Stimulated activated CD8-positive, alpha-beta memory T cell treated with anti-CD3 and anti-CD28 coated beads, Interleukin-4, amount 100 ng/mL, for 48 hours (primary cell): ENCODE results near the gene NDUFS3.

Experiments used
- DNase-seq: peaks from one replicate; pipeline ENCODE4 v3.0.0-alpha.2; 2020

NDUFS3 gene

DNA sequence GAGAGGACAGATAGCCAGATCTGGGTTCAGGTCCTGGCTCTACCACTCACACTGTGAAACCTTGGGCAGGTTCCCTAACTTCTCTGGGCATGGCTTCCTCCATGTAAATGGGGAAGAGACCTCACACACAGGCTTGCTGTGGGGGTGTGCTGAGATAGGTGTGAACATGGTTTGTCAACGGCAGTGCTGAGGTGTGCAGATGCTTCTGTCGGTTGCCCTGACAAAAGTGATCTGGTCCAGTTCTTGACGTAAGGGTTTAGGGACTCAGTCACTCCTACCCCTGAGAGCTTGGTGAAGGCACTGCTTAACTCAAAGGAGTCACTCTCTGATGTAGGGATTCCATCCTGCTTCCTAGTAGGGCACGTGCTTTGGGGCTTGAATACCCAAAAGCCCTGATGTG lies 13.4 kb downstream of the NDUFS3 start:
- DNase-seq = no peak

DNA sequence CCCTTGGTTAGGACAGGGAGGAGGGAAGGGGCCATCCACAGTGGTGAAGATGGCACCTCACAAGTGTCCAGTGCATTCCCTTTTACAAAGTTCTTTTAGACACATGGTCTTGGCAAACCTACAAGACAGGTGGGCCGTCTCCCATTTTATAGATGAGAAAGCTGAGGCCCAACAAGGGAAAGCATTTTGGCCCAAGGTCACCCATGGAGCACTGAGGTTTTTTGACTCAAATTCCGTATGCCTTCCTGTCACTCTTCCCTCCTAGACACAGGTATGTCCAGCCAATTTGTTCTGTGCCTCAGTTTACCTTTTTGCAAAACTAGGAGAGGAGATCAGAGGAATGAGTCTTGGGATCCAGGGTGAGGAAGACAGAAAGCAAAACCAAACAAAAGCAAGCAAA lies 14.1 kb downstream of the NDUFS3 start:
- DNase-seq = no peak

GRCh38 chr11:47593492-47593933 lies 14.6 kb downstream of the NDUFS3 start:
- no peak for DNase-seq

GRCh38 chr11:47593934-47594855 lies 15.3 kb downstream of the NDUFS3 start, which contains the start of gene C1QTNF4:
C1QTNF4 (minus strand) TSS chr11:47594411; CDS start chr11:47590810, 3,601 bp downstream.
- no peak for DNase-seq

- DNase-seq = no peak
Observed at GRCh38 chr11:47595029-47595428, 16.2 kb downstream of the NDUFS3 start.

DNA sequence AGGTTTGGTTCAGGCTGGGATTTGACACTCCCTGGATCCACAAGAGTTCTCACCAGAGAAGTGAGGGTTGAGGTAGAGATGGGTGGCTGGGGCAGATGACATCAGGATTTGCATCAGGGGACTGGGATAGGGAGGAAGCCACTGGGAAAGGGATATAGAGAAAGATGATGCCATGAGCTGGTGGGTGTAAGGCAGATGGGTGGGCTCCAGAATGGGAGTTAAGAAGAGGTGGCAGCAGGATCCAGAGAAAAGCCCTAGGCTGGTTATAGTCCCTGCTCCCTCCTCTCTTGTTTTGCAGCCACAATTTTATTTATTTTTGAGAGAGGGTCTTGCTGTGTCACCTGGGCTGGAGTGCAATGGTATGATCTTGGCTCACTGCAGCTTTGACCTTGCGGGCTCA lies 17.1 kb downstream of the NDUFS3 start:
- DNase-seq = no peak

DNA sequence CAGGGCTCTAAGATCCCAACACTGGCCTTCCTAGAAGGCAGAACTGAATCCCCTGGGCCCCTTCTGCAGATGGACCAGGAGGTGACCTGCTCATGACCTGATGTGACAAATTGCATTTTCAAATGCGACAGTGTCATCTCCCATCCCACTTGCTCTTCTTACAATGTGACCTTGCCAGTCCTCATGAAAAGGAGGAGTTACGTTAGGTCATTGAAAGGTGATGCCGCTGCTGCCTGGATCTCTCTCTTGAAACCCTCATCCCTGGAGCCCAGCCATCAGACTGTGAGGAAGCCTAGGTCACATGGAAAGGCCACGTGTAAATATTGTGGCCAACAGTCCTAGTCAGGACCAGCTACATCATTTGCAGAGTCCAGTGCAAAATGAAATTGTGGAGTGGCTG lies 21.0 kb downstream of the NDUFS3 start:
- no peak for DNase-seq

DNA sequence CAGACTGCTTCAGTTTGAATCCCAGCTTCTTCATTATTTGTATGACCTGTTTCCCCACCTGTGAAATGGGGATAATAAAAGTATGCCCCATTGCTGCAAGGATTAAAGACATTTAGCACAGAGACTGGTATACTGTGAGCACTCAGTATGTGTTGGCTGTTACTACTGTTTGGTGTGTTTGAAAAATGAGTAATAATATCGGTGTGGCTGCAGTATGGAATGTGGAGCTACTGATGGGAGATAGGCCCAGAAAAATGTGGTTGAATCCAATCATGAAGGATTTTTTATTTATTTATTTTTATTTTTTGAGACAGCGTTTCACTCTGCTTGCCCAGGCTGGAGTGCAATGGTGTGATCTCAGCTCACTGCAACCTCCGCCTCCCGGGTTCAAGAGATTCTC lies 24.4 kb downstream of the NDUFS3 start:
- DNase-seq = no peak

GRCh38 chr11:47605921-47606320 lies 27.0 kb downstream of the NDUFS3 start:
- no peak for DNase-seq

DNA sequence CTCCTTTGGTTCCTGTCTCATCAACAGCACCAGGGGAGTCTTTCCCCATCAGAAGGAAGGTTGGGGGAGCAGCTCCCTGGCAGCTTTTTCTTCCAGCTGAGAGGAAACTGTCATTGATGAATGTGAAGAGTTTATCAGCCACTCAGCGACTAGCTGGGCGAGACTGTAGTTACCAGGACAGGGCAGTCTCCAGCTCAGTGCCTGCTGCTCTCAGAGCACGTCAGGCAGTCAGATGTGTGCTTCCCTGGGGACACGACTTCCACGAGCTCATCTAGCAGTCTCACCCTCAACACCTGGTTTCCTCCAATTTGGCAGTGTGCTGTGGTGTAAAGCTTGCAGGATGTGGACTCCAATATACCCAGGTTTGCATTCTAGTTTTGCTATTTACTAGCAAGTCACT lies 27.9 kb downstream of the NDUFS3 start:
- no peak for DNase-seq

- no peak for DNase-seq
Observed at GRCh38 chr11:47607380-47607779, 28.5 kb downstream of the NDUFS3 start.

GRCh38 chr11:47609675-47610074 lies 30.8 kb downstream of the NDUFS3 start:
- DNase-seq = no peak

GRCh38 chr11:47611348-47611794 lies 32.5 kb downstream of the NDUFS3 start:
- no peak for DNase-seq

- no peak for DNase-seq
Observed at GRCh38 chr11:47615249-47615648, 36.4 kb downstream of the NDUFS3 start.

GRCh38 chr11:47616726-47617416 lies 38.0 kb downstream of the NDUFS3 start:
- DNase-seq = no peak

GRCh38 chr11:47617417-47617809 lies 38.5 kb downstream of the NDUFS3 start:
- DNase-seq = no peak

DNA sequence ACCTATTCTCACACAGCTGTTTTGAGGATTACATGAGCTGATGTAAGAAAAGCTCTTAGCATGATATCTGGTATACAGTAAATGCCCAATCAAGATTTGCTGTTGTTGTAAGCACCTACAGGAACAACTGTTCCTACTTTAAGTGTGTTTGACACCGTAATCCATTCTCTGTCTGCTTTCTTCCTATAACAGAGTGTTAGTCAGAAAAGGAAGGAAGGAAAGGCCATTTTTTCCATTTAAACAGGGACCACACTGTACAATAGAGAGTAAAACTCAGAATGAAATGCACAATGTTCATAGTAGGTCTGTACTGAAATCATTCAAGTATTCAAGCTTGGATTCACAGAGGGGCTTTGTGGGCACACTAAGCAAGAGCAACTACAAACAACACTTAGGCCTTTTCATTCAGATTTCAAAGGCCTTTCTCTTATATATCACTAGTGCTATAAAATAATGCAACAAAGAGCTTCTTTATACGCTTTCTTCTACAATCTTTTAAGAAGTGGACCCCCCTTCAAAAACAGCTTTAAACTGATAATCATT lies 42.0 kb downstream of the NDUFS3 start:
- DNase-seq = no peak

- DNase-seq = no peak
Observed at GRCh38 chr11:47626234-47626633, 47.4 kb downstream of the NDUFS3 start.

DNA sequence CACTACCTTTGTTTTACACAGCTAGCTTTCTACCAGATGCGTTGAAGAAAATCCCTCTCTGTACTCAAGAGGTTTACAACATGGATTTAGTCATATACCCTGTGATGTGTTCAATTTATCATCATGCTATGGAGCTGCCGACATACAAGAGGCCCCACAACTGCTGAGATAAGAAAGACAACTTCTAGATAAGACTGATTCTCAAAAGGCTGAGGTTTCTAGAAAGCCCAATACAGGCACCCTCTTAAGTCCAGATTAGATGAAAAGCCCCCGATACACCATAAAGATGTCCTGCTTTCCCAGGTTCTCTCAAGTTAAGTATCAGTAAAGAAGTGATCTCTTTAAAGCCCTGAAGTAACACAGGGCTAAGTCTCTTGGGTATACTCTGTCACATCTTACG lies 49.2 kb downstream of the NDUFS3 start:
- no peak for DNase-seq

DNA sequence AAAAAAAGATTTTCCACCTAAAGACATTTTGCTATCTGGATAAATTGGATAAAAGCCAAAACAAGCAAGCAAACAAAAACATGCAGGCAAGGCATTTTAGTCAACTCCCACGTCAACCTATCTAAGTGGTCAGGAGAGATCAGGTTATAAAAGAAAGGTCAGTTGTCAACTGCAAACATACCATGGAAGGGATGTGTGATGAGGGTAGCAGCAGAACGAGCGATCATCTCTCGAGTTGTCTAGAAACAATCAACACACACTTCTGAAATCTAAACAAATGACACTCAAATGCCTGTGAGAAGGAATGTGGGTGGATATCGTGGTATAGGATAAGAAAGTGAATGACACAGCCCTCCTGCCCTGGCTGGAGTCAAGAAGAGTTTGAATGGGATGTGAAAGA lies 52.6 kb downstream of the NDUFS3 start:
- no peak for DNase-seq
